ENCODE data around the gene MMP24.
"Not testable (repeated sequence)": the region's sequence is repeated elsewhere in the genome, so short reads cannot be mapped to it uniquely, and the experiment has no call there.

MMP24 gene

DNA sequence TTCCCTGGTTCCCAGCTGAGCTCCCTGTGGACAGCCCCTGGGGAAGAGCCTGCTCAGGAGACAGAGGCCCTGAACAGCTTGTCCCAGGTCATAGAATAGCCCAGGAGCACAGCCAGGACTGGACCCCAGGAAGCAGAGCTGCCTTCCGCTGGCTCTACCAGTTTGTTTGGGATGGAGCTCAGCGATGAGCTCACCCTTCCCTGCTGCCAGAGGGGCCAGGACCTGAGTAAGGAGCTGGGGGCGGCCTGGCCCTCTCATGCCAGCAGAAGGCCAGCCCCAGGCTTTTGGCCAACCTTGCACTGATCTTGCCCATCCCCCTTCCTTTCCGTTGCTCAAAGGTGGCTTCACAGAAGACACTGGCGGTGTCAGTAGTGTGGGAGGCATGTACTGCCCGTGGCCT lies 33.9 kb downstream of the MMP24 start:
- DNase-seq (ENCODE audit: low spot score), result no peak

DNA sequence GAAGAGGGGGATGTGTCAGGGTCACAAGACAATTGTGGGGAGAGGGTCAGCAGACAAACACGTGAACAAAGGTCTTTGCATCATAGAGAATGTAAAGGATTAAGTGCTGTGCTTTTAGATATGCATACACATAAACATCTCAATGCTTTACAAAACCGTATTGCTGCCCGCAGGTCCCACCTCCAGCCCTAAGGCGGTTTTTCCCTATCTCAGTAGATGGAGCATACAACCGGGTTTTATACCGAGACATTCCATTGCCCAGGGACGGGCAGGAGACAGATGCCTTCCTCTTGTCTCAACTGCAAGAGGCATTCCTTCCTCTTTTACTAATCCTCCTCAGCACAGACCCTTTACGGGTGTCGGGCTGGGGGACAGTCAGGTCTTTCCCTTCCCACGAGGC lies 35.8 kb downstream of the MMP24 start:
- not testable (repeated sequence) for DNase-seq (ENCODE audit: low spot score)

DNA sequence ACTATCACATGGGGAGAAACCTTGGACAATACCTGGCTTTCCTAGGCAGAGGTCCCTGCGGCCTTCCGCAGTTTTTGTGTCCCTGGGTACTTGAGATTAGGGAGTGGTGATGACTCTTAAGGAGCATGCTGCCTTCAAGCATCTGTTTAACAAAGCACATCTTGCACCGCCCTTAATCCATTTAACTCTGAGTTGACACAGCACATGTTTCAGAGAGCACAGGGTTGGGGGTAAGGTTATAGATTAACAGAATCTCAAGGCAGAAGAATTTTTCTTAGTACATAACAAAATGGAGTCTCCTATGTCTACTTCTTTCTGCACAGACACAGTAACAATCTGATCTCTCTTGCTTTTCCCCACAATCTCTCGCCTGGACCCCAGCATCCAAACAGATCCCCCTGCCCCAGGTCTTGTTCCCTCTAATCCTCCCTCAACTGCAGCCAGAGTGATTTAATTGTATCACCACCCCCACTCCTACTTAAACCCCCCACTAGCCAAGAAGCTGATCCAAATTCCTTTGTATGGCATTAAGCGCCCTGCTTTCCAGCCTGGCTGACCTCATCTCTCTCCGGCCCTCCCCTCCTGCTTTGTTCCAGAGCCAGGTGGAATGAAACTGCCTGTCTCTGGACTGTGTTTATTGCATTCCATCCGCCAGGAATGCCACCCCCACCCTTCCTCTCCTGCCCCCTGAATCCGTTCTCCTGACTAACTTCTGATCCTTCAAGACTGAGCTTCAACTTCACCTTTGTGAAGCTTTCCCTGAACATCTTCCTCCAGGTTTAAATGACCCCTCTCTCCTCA lies 36.4 kb downstream of the MMP24 start:
- DNase-seq (ENCODE audit: low spot score), result not testable (repeated sequence)

DNA sequence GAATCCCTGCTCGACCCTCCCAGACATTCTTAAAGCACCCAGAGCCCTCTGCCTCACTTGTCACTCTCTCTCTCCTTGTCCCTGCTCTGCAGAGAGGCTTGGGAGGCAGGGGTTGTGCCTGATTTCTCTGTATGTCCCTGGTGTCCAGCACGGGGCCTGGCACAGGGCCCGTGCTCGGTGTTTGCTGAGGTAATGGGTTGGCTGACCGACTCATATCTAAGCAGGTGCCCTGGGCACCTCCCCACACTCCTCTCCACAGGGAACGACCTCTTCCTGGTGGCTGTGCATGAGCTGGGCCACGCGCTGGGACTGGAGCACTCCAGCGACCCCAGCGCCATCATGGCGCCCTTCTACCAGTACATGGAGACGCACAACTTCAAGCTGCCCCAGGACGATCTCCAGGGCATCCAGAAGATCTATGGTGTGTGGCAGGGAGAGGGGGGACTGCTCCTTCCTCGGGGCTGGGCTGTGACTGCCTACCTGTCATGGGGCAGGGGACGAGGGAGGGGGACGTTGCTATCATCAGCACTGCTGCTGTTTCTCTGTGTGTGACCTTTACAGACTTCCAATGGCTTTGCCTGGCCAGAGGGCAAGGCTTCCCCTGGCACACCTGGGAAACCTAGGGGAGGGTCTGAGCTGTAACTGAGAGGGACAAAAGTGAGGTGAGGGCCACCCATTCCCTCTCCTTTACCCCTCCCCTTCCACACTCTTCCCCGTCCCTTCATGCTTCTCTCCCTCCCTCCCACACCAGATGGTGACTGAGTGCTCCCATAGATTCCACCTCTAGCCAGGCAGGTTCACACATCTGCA lies 37.2 kb downstream of the MMP24 start:
- DNase-seq (ENCODE audit: low spot score), result no peak

DNA sequence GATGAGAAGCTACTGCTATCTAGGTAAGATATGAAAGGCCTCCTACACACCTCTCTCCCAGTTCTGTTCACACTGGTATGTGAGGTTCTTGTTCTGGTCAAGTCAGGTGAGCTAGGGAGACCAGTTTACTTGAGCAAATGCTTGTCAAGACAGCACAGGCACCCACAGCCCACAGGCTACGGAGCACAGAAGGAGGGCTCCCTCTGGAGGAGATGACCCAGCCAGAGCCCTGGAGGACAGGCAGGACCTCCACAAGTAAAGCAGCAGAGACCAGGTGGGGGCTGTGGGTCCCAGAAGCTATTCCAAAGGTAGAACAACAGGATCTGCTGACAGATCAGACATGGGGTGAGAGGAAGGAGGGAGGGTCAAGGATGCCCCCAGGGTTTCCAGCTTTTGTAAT lies 38.3 kb downstream of the MMP24 start:
- no peak for DNase-seq (ENCODE audit: low spot score)

DNA sequence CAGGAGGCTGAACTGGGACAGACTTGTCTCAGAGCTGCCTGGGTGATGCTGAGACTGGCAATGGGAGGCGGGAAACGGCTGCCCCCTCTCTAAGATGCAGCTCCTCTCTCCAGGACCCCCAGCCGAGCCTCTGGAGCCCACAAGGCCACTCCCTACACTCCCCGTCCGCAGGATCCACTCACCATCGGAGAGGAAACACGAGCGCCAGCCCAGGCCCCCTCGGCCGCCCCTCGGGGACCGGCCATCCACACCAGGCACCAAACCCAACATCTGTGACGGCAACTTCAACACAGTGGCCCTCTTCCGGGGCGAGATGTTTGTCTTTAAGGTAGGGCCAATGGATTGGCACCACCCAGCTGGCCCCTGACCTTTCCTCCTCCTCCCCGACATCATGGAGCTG lies 40.6 kb downstream of the MMP24 start:
- DNase-seq (ENCODE audit: low spot score), result no peak

DNA sequence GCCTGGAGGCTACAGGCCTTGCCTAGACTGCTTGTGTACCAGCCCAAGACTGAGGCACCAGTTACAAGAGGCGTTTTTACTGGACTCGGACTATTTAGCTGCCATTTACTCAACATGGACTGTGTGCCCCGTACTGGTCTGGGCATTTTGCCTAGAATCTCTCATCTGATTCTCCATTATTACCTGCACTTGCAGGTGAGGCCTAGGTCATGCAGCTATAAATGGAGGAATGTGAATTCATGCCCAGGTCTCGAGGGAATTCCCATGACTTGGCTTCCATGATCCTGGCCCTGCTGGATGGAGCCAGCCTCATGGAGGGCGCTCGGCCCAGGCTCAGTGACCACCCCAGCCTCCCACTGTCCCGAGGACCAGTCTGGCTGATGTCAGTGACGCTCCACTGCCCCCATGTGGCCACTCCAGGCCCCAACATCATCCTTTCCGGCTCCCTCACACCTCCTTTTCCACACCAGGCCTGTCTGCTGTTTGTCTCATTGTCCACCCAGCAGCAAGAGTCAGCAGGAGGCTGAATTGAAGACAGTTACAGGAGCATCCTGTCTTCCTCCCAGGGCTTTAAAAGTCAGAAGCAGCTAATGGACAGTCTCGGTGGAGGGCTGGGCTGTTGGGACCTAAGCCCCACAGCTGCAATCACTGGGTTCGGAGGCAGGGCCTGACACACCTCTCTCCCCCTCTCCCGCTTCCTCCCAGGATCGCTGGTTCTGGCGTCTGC lies 42.7 kb downstream of the MMP24 start:
- peak; percentile 76 for DNase-seq (ENCODE audit: low spot score)

DNA sequence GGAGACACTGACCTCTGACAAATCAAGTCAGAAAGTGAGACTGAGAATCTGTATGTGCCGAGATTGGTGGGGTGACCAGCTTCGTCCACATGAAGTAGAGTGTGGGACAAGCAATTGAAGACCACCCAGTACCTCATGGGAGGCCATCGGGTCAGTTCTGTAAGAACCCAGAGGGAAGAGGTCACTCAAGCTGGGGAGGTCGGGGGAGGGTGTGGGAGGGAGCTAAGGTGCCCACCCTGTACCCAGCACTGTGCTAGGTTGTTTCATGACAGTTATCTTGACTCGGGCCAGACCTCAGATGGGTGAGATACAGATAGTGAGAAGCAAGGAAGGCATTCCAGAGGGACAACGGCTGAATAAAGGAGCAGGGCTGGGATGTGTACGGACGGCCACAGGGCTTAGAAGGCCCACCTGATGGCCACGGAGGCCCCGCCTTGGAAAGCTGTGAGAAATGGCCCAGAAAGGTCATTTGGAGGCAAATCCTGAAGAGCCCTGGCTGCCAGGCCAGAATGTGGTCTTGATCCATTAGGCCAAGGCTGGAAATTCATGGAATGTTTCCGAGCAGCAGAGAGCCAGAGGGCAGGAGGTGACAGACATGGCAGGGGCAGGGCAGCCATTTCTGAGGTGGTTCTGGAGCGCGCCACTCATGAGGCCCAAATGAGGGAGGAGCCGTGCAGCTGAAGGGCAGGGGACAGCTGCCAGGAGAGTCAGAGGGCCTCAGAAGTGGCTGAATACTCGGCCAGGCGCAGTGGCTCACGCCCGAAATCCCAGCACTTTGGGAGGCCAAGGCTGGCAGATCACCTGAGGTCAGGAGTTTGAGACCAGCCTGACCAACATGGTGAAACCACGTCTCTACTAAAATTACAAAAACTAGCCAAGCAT lies 43.8 kb downstream of the MMP24 start:
- DNase-seq (ENCODE audit: low spot score), result no peak

DNA sequence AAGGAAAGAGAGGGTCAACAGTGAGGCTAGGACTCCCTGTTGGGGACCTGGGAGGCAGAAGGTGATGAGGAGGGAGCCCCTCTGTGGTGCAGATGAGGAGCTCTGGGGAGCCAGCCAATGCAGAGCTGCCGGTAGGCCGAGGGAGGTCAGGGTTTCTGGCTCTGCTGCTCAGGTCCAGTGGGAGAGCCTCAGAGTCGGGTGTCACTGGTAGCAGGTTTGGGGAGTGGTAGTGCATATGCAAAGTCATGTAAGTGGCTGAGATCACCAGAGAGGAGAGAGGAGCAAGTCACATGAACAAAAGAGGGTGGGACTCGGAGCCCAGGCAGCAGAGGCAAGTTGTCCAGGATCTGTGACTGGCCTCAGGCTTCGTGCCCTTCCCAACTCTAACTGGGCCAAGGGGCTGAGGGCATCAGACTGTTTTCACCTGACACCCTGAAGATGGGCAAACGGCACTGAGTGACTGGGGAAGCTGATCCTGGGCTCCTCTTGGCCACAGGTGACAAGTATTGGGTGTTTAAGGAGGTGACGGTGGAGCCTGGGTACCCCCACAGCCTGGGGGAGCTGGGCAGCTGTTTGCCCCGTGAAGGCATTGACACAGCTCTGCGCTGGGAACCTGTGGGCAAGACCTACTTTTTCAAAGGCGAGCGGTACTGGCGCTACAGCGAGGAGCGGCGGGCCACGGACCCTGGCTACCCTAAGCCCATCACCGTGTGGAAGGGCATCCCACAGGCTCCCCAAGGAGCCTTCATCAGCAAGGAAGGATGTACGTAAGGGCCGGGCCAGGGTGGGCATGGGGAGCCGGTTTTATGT lies 44.8 kb downstream of the MMP24 start:
- DNase-seq (ENCODE audit: low spot score), result no peak

DNA sequence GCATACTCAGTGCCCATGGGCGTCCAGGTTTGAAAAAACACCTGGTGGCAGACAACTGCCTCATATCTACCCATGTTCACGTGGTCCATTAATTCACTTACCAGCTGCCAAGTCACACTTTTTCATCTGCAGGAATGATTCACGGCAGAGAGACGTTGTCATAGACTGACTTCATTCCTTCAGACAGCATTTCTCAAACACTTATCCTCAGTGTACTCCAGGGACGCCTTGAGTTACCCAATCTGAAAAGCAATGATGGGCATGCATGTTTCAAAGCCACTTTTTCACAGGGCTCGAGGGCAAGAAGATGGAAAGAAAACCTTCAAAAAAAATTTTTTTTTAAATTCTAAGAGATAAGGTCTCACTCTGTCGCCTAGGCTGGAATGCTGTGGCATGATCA lies 45.4 kb downstream of the MMP24 start:
- no peak for DNase-seq (ENCODE audit: low spot score)

DNA sequence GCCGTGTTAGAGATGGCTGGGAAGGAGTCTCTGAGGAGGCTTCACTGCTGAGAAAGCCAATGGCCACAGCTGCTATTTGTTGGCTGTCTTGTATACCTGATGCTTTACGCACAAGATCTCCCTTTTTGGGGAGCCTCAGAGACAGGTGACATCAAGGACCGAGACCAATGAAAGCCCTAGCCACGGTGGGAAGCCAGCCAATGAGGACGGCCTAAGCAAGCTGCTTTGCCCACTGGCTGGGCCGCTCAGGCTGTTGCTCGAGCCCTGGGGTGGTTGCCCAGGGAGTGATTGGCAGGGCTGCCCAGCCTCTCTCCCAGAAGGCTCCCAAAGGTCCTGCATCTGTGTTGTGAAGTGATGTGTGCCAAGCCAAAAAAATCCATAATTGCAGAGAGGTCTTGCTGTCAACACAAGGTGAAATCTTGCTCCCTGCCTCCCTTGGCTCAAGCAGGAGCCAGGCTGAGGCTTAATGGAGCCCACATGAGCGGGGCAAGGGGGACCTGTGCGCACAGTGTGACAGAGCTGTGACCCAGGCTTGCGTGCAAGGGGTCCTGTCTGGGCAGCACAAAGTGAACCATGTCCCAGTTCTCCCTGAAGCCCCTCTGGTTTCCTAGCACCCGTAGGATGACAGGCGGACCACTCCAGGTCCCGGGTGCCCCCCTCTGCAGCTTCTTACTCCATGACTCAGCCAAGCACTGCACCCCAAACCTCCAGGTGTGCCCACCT lies 47.1 kb downstream of the MMP24 start:
- no peak for DNase-seq (ENCODE audit: low spot score)

DNA sequence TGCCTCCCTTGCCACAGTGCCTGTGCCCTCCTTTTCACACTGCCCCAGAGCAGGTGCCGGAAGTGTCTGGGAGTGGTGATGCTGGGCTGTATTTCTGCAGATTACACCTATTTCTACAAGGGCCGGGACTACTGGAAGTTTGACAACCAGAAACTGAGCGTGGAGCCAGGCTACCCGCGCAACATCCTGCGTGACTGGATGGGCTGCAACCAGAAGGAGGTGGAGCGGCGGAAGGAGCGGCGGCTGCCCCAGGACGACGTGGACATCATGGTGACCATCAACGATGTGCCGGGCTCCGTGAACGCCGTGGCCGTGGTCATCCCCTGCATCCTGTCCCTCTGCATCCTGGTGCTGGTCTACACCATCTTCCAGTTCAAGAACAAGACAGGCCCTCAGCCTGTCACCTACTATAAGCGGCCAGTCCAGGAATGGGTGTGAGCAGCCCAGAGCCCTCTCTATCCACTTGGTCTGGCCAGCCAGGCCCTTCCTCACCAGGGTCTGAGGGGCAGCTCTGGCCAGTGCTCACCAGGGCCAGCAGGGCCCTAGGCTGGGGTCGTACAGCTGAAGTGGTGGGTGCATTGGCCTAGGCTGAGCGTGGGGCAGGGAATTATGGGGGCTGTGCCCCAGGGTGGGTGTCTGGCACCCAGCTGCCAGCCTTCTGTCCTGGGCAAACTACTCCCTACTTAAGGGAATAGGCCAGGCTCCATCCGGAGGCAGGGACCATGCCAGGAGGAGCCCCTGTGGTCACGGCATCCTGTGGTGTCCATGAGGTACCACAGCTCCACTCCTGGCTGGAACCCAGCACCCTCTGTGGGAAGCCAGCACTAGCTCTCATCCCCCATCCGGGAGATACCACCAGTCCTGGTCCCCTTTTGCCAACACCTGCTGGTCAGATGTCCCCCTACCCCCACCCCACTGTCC lies 47.9 kb downstream of the MMP24 start:
- no peak for DNase-seq (ENCODE audit: low spot score)

DNA sequence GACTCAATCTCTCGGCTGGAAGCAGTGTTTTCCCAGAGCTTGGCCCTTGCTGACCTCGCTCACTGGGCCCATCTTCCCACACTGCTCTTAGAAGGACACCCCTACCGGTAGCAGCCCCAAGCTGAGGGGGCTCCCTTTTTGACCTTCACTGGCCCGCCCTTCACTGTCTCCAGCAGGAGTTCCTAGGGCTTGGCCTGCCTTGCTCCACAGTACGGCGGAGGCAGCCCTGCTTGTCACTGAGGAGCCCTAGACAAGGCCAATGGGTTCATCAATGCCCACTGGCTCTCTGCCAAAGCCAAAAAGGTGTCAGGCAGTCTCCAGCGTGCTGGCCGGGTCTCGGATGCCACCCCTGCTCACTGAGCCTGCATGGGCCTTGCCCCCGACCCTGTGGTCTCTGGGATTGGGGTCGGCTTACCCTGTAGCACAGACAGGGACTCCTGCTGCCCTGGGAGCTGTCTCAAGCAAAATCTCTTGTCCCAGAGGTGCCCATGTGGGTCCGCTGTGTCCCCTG lies 49.3 kb downstream of the MMP24 start:
- no peak for DNase-seq (ENCODE audit: low spot score)

DNA sequence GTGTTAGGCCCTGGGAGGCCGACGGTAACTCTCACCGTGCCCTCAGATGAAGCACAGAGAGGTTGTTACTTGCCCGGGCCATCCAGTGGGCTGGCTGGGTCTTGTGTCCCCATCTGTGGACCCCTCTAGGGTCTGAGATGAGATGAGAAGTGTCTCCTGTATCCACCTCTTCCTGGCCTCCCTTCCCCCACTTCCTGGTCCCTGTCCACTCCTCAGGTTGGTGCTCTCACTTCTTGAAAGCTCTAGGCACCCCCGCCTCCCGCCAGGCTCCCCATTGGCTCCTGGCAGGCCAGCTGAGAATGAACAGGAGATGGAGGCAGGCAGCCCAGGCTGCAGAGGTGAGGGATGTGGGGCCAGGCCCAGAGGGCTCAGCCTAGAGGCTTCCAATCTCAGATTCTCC lies 49.9 kb downstream of the MMP24 start:
- no peak for DNase-seq (ENCODE audit: low spot score)

DNA sequence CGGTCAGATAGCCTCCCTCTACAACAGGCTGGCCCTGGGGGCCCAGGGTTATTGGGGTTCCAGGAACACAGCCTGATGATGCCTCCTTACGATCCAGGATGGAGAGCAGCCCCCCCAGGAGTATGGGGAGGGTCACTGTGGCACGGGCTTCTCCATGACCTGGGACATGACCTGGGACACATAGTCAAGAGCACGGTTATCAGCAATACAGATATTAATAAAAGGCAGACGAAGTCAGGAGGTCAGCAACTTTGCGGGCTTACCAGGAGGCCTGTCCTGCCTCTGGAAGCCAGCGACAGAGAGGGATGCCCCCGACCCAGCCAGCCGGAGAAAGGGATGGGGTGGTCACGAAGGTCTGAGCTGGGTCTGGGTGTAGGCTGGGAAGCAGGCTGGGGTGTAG lies 50.6 kb downstream of the MMP24 start:
- no peak for DNase-seq (ENCODE audit: low spot score)

DNA sequence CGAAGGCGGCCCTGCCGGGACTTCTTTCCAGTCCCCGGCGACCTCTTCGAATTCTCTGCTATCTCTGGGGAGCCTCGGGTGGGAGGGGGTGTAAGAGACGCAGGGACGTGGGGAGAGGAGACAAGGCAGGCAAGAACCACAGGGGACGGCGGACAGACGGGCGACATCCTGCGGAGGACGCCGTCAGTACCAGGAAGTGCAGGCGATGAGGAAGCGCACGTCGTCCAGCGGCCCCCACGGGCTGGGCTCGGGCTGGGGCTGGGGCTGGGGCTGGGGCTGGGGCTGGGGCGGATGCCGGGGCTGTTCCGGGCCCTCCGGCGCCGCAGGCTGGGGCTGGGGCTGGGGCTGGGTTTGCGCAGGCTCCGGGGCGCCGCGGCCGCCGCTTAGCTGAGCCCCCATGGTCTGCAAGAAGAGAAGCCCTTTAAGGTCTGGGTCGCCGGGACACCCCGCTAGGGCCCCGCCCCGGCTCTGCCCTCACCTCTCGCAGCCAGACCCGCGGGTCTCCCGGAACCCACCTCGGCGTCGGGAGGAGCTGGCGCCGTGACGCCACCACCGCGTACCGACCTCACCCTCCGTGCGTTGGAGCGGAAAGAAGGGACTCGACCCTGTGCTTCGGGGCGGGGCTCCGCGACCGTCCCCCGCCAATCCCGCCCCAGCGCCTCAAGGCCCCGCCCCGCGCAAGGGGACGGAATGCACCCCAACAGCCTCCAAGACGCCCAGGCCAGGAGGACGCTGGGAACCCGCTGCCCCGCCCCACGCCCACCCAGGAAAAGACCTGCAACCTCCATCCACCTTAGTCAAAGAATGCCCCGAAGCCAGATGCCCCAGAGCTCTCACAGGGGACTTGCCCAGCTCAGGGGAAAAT lies 51.3 kb downstream of the MMP24 start, which contains the start of gene MMP24OS:
MMP24OS (minus strand) TSS at position 592 of the 865 bp plus-strand sequence; CDS start at position 399, 193 bp downstream.
- peak; percentile 92 for DNase-seq (ENCODE audit: low spot score)

DNA sequence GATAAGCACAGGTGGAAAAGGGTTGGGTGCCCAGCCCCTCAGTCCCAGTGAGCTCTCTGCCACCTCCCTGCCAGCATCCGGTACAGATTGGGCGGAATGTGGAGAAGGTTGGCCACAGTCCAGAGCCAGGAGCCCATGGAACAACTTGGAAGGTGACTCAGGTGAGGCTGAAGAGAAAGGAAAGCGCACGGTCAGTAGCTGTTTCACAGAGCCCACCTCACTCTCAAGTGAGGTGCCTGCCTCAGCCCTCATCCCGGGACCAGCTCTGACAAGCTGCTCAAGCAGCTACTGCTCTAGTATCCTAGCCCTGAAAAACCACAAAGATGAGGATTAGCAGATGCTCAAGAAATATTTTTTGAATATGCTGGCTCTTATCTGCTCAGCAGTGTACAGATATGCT lies 52.5 kb downstream of the MMP24 start:
- no peak for DNase-seq (ENCODE audit: low spot score)

Measured in COLO829 (cell line).